ENCODE measurements around the gene B4GALT5. TPM values are rescaled to one million over a fixed set of nuclear protein-coding genes. Genes with fewer than 3 reads are reported as not detected.
"Not testable (repeated sequence)": the region's sequence is repeated elsewhere in the genome, so short reads cannot be mapped to it uniquely, and the experiment has no call there.

Gene B4GALT5
- total RNA-seq, 3 donors from 2014 or later, result 16.8 to 33.8 (median 22.1) TPM

DNA sequence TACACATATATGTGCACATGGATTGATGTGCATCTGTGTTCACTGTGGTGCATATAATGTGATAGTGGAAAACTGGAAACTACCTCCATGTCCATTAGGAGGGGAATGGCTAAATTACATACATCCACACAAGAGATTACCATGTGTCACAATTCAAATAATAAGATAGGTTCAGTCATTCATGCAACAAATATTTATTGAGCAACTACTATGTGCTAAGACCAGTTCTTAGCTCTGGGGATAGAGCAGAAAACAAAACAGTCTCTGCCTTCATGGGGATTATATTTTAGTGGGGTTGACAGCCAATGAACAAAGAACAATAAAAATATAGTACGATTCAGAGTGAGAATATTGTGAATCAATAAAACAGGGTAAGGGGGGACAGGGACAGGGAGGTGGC is 84.1 kb downstream of the B4GALT5 start:
- Histone ChIP-seq H3K4me1 (peaks cover 0 to 6% of the 10 kb centered on the region in 2 donors), H3K9me3 (no peaks in the 10 kb centered on the region), H3K36me3 (no peaks in the 10 kb centered on the region), H3K27me3 (no peaks in the 10 kb centered on the region), H3K27ac (no peak overlapping the region), H3K4me3 (no peak overlapping the region)
- no peak for DNase-seq (ENCODE audit: low spot score in 2 of 2)
- TF ChIP-seq POLR2A (IDR thresholded peaks at IDR 0.05) (no peak), POLR2AphosphoS5 (IDR thresholded peaks at IDR 0.05) (no peak)
- TF ChIP-seq, protein P1, sequence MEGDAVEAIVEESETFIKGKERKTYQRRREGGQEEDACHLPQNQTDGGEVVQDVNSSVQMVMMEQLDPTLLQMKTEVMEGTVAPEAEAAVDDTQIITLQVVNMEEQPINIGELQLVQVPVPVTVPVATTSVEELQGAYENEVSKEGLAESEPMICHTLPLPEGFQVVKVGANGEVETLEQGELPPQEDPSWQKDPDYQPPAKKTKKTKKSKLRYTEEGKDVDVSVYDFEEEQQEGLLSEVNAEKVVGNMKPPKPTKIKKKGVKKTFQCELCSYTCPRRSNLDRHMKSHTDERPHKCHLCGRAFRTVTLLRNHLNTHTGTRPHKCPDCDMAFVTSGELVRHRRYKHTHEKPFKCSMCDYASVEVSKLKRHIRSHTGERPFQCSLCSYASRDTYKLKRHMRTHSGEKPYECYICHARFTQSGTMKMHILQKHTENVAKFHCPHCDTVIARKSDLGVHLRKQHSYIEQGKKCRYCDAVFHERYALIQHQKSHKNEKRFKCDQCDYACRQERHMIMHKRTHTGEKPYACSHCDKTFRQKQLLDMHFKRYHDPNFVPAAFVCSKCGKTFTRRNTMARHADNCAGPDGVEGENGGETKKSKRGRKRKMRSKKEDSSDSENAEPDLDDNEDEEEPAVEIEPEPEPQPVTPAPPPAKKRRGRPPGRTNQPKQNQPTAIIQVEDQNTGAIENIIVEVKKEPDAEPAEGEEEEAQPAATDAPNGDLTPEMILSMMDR (IDR thresholded peaks at IDR 0.05), result no peak
- intact Hi-C loops (cut with DNase I; ENCODE audit: low total_unique reads), result loop anchor here (5.0 kb wide), 1 partner anchor 893 kb away; no protein-coding TSS in a partner anchor

DNA sequence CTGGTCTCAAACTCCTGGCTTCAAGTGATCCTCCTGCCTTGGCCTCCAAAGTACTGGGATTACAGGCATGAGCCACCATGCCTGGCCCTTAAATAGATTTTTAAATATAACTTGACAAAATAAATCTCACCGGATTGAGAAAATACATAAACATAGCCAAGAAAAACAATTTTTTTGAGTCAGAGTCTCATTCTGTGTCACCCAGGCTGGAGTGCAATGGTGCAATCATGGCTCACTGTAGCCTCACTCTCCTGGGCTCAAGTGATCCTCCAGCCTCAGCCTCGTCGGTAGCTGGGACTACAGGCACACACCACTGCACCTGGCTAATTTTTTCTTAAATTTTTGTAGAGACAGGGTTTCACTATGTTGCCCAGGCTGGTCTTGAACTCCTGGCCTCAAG is 85.4 kb downstream of the B4GALT5 start:
- DNase-seq (ENCODE audit: low spot score in 2 of 2); H3K4me3 ChIP-seq; H3K36me3 ChIP-seq; H3K27me3 ChIP-seq; H3K4me1 ChIP-seq; intact Hi-C loops (cut with DNase I; ENCODE audit: low total_unique reads); H3K27ac ChIP-seq; H3K9me3 ChIP-seq: not testable (repeated sequence)

DNA sequence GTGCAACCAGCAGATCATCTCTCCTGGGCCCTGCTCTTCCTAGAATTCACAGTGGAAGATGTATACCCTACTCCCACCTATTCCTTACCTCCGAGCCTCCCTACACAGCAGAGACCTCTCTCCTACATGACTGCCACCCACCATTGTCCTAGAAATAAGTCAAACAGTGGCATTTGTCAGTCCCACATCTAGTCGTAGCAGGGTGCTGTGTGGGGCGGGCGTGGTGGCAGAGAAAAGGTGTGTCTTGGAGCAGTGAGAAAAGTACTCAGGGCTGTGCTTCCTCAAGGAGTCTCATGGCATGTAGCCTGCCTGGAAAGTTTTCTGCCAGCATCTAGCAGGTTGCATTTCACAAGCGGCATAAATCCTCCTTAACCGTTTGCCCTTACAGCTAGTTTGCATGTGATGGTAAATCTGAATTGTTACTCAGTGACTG is 86.3 kb downstream of the B4GALT5 start:
- H3K9me3 ChIP-seq, result peaks cover 0 to under 1% of the 10 kb centered on the region in 2 donors
- no peak overlapping the region for H3K27ac ChIP-seq
- H3K36me3 ChIP-seq, result no peaks in the 10 kb centered on the region
- intact Hi-C loops (cut with DNase I; ENCODE audit: low total_unique reads), result no loop called here
- H3K4me3 ChIP-seq, result no peak overlapping the region
- TF ChIP-seq, protein P1 (IDR thresholded peaks at IDR 0.05), result no peak
- TF ChIP-seq POLR2A (IDR thresholded peaks at IDR 0.05) (no peak), POLR2AphosphoS5 (IDR thresholded peaks at IDR 0.05) (no peak)
- DNase-seq (ENCODE audit: low spot score in 2 of 2), result no peak
- peaks cover 0 to 6% of the 10 kb centered on the region in 2 donors for H3K4me1 ChIP-seq
- no peaks in the 10 kb centered on the region for H3K27me3 ChIP-seq

DNA sequence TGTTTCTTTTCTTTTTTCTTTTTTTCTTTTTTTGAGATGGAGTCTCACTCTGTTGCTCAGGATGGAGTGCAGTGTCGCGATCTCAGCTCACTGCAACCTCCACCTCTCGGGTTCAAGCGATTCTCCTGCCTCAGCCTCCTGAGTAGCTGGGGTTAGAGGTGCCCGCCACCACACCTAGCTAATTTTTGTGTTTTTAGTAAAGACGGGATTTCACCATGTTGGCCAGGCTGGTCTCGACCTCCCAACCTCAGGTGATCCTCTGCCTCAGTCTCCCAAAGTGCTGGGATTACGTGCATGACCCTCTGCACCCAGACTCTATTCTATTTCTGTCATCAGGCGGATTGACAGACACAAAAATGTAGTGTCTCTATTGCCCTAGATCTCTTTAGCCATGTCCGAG is 88.7 kb downstream of the B4GALT5 start:
- intact Hi-C loops (cut with DNase I; ENCODE audit: low total_unique reads); H3K4me1 ChIP-seq: not testable (repeated sequence)

DNA sequence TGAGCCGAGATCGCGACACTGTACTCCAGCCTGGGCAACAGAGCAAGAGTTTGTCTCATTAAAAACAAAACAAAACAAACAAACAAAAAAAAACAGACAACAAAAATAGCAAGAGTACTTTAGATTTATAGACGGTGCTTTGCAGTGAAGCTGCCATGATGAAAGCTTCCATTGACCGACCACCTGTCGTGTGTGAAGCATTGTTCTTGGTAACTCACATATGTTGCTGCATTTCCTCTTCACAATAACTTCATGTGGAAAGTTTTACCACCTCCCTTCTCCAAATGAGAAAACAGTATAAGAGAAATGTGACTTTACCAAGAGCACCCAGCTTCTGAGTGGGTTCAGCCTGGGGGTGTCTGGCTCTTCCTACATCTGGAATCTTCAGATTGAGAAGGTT is 89.4 kb downstream of the B4GALT5 start:
- Histone ChIP-seq H3K36me3 (no peaks in the 10 kb centered on the region), H3K9me3 (peaks cover 0 to 3% of the 10 kb centered on the region in 2 donors), H3K27ac (no peak overlapping the region), H3K4me1 (no peaks in the 10 kb centered on the region), H3K27me3 (no peaks in the 10 kb centered on the region), H3K4me3 (no peak overlapping the region)
- TF ChIP-seq, protein P1 (IDR thresholded peaks at IDR 0.05), result no peak
- no peak for TF ChIP-seq POLR2A (IDR thresholded peaks at IDR 0.05)
- no peak for DNase-seq (ENCODE audit: low spot score in 2 of 2)
- intact Hi-C loops (cut with DNase I; ENCODE audit: low total_unique reads), result no loop called here

More for the DNA sequence above, 88.7 kb downstream of the B4GALT5 start:
- H3K36me3 ChIP-seq; DNase-seq (ENCODE audit: low spot score in 2 of 2); H3K4me3 ChIP-seq; H3K27me3 ChIP-seq; H3K9me3 ChIP-seq: not testable (repeated sequence)
- H3K27ac ChIP-seq, result peak overlapping the region in 1 of 2 donors; percentile 0

DNA sequence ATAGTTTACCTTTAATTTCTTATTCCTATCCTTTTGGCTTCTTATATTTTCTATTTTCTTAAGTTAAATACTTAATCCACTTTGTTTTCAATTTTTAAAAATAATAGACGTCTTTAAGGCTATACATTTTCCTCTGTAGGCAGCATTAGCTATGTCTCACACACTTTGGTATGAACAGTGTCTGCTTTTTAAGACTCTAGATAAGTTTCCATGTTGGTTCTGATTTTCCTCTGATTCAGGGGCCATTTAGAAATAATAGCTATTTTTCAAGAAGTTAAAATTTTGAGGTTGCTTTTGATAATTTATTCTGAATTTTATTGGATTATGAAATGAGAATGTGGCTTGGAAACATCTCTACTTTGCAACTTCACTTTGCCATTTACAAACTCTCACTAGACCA is 91.4 kb downstream of the B4GALT5 start:
- DNase-seq (ENCODE audit: low spot score in 2 of 2), result no peak
- Histone ChIP-seq H3K4me1 (no peaks in the 10 kb centered on the region), H3K4me3 (no peak overlapping the region), H3K27me3 (no peaks in the 10 kb centered on the region), H3K36me3 (no peaks in the 10 kb centered on the region), H3K9me3 (peaks cover 0 to 3% of the 10 kb centered on the region in 2 donors), H3K27ac (no peak overlapping the region)
- TF ChIP-seq POLR2A (IDR thresholded peaks at IDR 0.05) (no peak), POLR2AphosphoS5 (IDR thresholded peaks at IDR 0.05) (no peak)
- TF ChIP-seq, protein P1 (IDR thresholded peaks at IDR 0.05), result no peak
- intact Hi-C loops (cut with DNase I; ENCODE audit: low total_unique reads), result no loop called here

Measured in breast epithelium (tissue), 4 donors.